H1 (cell line): ENCODE data around the gene RBMS1. TPM values are rescaled to one million over a fixed set of nuclear protein-coding genes. Genes with fewer than 3 reads are reported as not detected.

ENCODE experiments used
- BRCA1 ChIP-seq: IDR thresholded peaks from 2 replicates; pipeline ENCODE4 v1.6.1; 2012; ENCODE audit warnings: low read depth, low read length, improper control_type of control experiment
- GTF2F1 ChIP-seq: IDR thresholded peaks from 2 replicates; pipeline ENCODE4 v1.6.1; 2012; ENCODE audit warnings: low read depth, low read length, improper control_type of control experiment, borderline replicate concordance
- RAD21 ChIP-seq, 2 experiments: IDR thresholded peaks in 1 of 2; conservative IDR thresholded peaks in 1 of 2; 2 replicates each; pipeline ENCODE4 v1.6.1; 2011; ENCODE audit warnings: low read depth in 2 of 2, low read length in 2 of 2, improper control_type of control experiment in 1 of 2, inconsistent platforms in 1 of 2, mild to moderate bottlenecking in 1 of 2, moderate library complexity in 1 of 2
- SP1 ChIP-seq: IDR thresholded peaks from 2 replicates; pipeline ENCODE4 v1.6.1; 2011; ENCODE audit warnings: low read depth, low read length
- ZNF274 ChIP-seq: IDR thresholded peaks from 2 replicates; pipeline ENCODE4 v1.7.0; 2012; ENCODE audit warnings: low read length, borderline replicate concordance; ENCODE audit errors: extremely low read depth
- polyA plus RNA-seq, 7 experiments: library from polyadenylated mRNA; depleted of rRNA in 3 of 7; stranded (reverse) in 5 of 7; unstranded in 2 of 7; fragments of >200 nt in 5 of 7; fragments of 200-250 nt in 2 of 7; gene quantifications; 1 replicate in 5 of 7; 2 replicates in 1 of 7; 4 replicates in 1 of 7; pipeline versions ENCODE4 v1.2.1 to v1.2.3, GENCODE V29; 2011 to 2013; ENCODE audit warnings: missing spikeins in 2 of 7, mixed read lengths in 2 of 7
- total RNA-seq: library from RNA; stranded (reverse); fragmentation: NEBNext Ultra II Directional; extraction: Animal tissue kit (Norgen Biotek cat#: 25700); gene quantifications from 2 replicates; pipeline ENCODE4 v1.2.1, GENCODE V29; 2021
- TF ChIP-seq, protein P1 (sequence below): fragments of 300-600 bp; sonication (generic); IDR thresholded peaks from 2 replicates; pipeline ENCODE4 v1.7.1; 2012; ENCODE audit warnings: low read length, moderate library complexity, mild to moderate bottlenecking, inconsistent platforms; ENCODE audit not compliant: insufficient replicate concordance
- TF ChIP-seq, protein P2 (sequence below): IDR thresholded peaks from 2 replicates; pipeline ENCODE4 v1.6.1; 2012; ENCODE audit warnings: inconsistent platforms

The RBMS1 gene
- total and polyA plus RNA-seq, 2 of the 8 experiments (the other 6 are each of a cell fraction or from before 2014, with no cell fraction given): 53.7 to 60.0 TPM

DNA sequence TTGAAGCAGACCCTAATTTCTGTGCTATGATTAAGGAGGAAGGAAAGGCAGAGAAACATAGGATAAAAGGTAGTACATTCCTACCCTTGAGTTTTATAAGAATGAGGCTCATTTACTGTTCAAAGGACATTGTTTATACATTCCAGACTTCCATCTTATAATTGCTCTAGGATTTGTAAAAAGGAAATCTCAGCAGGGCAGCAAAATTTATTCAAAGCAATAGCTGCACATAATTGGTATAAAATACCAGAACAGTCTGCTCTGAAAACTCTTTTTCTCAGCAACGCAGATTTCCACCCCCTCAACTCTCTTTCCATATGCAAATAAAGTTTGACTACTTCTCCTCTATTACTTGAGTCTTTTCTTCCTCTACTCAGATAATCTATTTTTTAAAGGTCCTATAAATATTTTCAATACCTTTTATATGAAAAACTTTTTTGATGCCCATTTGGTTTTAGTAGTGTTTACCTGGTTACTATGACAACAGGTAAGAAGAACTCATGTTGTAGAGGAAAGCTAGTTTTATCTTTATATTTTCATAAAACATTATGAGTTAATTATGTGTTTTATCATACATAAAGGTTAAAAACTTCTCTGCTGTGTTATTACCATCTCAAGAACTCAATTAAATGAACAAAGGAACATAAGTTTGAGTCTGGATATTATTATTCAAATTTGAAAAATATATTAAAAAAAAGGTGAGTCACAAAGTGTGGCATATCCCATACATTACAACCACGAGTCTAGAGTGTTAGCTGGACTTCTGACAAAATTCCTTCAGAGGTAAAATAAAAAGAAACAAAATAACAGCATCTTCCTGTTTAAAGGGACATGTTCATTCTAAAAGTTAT is 19.9 kb downstream of the RBMS1 start (continued):
- TF ChIP-seq, protein P1, sequence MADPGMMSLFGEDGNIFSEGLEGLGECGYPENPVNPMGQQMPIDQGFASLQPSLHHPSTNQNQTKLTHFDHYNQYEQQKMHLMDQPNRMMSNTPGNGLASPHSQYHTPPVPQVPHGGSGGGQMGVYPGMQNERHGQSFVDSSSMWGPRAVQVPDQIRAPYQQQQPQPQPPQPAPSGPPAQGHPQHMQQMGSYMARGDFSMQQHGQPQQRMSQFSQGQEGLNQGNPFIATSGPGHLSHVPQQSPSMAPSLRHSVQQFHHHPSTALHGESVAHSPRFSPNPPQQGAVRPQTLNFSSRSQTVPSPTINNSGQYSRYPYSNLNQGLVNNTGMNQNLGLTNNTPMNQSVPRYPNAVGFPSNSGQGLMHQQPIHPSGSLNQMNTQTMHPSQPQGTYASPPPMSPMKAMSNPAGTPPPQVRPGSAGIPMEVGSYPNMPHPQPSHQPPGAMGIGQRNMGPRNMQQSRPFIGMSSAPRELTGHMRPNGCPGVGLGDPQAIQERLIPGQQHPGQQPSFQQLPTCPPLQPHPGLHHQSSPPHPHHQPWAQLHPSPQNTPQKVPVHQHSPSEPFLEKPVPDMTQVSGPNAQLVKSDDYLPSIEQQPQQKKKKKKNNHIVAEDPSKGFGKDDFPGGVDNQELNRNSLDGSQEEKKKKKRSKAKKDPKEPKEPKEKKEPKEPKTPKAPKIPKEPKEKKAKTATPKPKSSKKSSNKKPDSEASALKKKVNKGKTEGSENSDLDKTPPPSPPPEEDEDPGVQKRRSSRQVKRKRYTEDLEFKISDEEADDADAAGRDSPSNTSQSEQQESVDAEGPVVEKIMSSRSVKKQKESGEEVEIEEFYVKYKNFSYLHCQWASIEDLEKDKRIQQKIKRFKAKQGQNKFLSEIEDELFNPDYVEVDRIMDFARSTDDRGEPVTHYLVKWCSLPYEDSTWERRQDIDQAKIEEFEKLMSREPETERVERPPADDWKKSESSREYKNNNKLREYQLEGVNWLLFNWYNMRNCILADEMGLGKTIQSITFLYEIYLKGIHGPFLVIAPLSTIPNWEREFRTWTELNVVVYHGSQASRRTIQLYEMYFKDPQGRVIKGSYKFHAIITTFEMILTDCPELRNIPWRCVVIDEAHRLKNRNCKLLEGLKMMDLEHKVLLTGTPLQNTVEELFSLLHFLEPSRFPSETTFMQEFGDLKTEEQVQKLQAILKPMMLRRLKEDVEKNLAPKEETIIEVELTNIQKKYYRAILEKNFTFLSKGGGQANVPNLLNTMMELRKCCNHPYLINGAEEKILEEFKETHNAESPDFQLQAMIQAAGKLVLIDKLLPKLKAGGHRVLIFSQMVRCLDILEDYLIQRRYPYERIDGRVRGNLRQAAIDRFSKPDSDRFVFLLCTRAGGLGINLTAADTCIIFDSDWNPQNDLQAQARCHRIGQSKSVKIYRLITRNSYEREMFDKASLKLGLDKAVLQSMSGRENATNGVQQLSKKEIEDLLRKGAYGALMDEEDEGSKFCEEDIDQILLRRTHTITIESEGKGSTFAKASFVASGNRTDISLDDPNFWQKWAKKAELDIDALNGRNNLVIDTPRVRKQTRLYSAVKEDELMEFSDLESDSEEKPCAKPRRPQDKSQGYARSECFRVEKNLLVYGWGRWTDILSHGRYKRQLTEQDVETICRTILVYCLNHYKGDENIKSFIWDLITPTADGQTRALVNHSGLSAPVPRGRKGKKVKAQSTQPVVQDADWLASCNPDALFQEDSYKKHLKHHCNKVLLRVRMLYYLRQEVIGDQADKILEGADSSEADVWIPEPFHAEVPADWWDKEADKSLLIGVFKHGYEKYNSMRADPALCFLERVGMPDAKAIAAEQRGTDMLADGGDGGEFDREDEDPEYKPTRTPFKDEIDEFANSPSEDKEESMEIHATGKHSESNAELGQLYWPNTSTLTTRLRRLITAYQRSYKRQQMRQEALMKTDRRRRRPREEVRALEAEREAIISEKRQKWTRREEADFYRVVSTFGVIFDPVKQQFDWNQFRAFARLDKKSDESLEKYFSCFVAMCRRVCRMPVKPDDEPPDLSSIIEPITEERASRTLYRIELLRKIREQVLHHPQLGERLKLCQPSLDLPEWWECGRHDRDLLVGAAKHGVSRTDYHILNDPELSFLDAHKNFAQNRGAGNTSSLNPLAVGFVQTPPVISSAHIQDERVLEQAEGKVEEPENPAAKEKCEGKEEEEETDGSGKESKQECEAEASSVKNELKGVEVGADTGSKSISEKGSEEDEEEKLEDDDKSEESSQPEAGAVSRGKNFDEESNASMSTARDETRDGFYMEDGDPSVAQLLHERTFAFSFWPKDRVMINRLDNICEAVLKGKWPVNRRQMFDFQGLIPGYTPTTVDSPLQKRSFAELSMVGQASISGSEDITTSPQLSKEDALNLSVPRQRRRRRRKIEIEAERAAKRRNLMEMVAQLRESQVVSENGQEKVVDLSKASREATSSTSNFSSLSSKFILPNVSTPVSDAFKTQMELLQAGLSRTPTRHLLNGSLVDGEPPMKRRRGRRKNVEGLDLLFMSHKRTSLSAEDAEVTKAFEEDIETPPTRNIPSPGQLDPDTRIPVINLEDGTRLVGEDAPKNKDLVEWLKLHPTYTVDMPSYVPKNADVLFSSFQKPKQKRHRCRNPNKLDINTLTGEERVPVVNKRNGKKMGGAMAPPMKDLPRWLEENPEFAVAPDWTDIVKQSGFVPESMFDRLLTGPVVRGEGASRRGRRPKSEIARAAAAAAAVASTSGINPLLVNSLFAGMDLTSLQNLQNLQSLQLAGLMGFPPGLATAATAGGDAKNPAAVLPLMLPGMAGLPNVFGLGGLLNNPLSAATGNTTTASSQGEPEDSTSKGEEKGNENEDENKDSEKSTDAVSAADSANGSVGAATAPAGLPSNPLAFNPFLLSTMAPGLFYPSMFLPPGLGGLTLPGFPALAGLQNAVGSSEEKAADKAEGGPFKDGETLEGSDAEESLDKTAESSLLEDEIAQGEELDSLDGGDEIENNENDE: no peak
- TF ChIP-seq GTF2F1 (no peak), BRCA1 (no peak), RAD21 (IDR thresholded peaks at IDR 0.05 in 1 of 2, conservative IDR thresholded peaks at IDR 0.05 in 1 of 2; ENCODE audit: low read depth in 2 of 2, low read length in 2 of 2) (no peak), SP1 (no peak), ZNF274 (no peak)
- TF ChIP-seq, protein P2, sequence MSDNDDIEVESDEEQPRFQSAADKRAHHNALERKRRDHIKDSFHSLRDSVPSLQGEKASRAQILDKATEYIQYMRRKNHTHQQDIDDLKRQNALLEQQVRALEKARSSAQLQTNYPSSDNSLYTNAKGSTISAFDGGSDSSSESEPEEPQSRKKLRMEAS: no peak
